Measurements from ENCODE around the gene CDH13.

CDH13 gene

DNA sequence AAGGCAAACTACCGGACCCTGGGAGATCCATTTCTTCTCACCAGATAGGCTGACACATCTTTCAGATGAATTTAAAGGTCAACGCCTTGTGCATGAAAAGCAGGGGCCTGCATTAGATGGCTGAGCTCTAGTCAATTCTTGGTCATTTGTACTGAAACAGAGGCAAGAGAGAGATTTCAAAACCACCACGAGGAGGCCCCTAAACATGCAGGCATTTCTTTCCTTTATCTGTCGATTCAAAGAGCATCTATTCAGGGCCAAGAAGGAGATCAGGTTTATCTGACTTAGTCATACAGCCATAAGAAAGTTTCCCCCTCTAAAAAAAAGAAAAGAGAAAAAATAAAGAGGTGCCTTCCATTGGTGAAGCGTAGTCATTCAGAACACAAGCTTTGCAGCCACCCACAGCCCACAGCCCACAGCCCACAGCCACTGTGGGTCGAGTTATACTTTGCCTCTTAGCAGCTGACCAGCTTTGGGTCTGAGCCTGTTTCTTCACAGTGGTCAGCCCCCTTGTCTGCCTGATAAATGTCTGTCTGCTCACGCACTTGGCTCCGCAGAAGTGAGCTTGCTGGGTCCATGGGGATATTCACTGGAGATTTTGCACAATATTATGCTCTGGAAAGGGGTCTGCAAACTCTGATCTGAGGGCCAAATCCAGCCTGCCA is 207.5 kb downstream of the CDH13 start:
- in situ Hi-C loops (cut with HindIII; ENCODE audit: low sequenced_read_pairs): no loop called here
- H3K4me3 ChIP-seq (ENCODE audit: low read depth, low read length): no peak overlapping the region
- DNase-seq (ENCODE audit: low read depth, low spot score): peak; percentile 25
- TF ChIP-seq, protein P1, sequence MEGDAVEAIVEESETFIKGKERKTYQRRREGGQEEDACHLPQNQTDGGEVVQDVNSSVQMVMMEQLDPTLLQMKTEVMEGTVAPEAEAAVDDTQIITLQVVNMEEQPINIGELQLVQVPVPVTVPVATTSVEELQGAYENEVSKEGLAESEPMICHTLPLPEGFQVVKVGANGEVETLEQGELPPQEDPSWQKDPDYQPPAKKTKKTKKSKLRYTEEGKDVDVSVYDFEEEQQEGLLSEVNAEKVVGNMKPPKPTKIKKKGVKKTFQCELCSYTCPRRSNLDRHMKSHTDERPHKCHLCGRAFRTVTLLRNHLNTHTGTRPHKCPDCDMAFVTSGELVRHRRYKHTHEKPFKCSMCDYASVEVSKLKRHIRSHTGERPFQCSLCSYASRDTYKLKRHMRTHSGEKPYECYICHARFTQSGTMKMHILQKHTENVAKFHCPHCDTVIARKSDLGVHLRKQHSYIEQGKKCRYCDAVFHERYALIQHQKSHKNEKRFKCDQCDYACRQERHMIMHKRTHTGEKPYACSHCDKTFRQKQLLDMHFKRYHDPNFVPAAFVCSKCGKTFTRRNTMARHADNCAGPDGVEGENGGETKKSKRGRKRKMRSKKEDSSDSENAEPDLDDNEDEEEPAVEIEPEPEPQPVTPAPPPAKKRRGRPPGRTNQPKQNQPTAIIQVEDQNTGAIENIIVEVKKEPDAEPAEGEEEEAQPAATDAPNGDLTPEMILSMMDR (IDR thresholded peaks at IDR 0.05; ENCODE audit: low read depth, low read length): no peak

DNA sequence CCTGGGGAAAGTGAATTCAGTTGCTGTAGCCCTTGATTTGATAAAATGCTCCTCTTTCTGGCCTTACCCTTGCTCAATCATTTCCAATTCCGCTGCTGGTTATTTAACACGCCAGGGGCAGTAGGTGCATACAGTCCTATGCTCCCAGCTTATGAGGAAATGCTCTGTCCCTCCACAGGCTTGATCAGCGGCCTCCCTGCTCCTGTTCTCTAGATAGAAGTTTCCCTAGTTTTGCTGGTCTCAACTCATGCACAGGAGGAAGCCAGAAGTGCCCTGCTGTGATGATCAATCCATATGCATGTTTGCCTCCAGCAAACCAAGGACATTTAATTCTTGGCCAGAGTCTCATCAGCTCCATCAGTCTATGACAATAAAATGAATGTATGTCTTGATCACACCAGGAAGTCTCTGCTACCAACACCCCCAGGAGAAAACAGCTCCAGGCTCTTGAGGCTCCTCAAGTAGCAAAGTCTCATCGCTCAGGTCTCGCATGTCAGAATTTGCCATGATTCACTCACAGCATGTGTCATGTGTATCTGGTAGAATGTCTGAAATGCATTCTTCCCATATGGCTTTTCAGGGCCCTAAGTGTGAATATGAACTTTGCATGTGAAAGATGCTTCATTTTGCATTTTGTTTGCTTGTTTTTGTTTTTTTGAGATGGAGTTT is 208.9 kb downstream of the CDH13 start:
- TF ChIP-seq, protein P1 (IDR thresholded peaks at IDR 0.05; ENCODE audit: low read depth, low read length): no peak

DNA sequence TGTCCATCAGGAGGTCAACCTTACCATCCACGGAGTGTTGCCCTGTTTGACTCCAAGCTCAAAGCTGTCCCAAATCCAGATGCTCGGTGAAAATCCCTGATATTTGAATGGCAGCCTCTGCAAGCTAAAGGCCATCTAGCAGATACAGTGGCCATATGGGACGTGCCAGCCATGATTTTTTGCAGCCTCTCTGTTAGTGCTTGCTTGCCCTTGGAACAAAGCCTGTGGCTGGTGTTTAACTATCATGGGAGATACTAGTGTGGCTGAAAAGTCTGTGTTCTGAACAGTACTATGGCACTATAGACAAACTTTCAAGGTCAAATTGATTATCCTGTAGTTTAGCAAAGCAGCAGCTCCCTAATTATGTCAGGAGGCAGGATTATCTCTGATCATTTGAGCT is 214.3 kb downstream of the CDH13 start:
- TF ChIP-seq, protein P1 (IDR thresholded peaks at IDR 0.05; ENCODE audit: low read depth, low read length): no peak
- in situ Hi-C loops (cut with HindIII; ENCODE audit: low sequenced_read_pairs): no loop called here

More for the DNA sequence above, 208.9 kb downstream of the CDH13 start:
- in situ Hi-C loops (cut with HindIII; ENCODE audit: low sequenced_read_pairs): no loop called here
- H3K4me3 ChIP-seq (ENCODE audit: low read depth, low read length): no peak overlapping the region
- peak; percentile 34 for DNase-seq (ENCODE audit: low read depth, low spot score)

DNA sequence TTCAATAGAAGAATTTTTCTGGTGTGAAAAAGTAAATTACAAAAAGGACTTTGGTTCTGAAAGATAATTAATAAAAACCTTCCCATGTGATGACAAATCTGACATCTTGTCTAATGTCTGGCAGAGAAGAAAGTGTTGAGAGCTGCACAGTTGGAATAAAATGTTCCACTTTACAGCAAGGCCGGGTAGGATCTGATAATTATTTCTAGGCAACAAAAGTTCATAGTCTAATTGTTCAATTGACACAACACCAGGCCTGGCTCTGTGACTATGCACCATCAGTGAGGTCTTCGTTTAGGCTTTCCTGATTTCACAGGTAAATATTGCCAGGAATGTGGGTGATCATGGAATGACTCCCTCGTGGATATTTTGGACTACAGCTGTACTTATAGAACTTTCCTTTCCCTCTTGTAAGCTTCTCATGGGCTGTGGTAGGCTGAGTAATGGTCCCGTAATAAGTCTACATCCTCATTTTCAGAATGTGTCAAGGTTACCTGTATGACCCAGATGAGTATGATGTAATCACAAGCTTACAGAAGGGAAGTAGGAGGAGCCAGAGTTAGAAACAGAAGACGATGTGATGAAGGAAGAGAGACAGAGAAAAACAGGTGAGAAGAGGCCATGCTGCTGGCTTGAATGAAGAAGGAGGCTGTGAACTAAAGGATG is 217.0 kb downstream of the CDH13 start:
- in situ Hi-C loops (cut with HindIII; ENCODE audit: low sequenced_read_pairs): no loop called here
- TF ChIP-seq, protein P1 (IDR thresholded peaks at IDR 0.05; ENCODE audit: low read depth, low read length): no peak
- no peak overlapping the region for H3K4me3 ChIP-seq (ENCODE audit: low read depth, low read length)
- DNase-seq (ENCODE audit: low read depth, low spot score): no peak

More for the DNA sequence above, 214.3 kb downstream of the CDH13 start:
- H3K4me3 ChIP-seq (ENCODE audit: low read depth, low read length): no peak overlapping the region
- DNase-seq (ENCODE audit: low read depth, low spot score): no peak

DNA sequence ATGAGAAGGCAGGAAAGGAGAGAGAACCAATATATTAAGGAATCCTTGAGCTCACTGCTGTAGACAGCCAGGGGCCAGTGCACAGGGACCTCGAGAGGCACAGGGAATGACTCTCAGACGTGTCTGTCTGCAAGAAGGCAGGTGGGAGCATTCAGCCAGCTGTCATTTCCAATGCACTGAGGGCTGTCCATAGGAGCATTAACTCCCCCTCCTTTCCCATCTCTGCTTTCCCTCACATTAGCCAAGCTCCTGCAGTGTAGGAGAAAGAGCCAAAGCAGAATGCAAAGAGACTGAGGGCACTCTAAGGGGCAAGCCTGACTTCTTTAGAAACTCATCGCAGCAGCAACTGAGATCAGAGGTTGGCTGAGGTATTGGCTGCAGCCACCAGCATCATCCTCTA is 218.3 kb downstream of the CDH13 start:
- no peak for DNase-seq (ENCODE audit: low read depth, low spot score)
- in situ Hi-C loops (cut with HindIII; ENCODE audit: low sequenced_read_pairs): no loop called here
- TF ChIP-seq, protein P1 (IDR thresholded peaks at IDR 0.05; ENCODE audit: low read depth, low read length): no peak

DNA sequence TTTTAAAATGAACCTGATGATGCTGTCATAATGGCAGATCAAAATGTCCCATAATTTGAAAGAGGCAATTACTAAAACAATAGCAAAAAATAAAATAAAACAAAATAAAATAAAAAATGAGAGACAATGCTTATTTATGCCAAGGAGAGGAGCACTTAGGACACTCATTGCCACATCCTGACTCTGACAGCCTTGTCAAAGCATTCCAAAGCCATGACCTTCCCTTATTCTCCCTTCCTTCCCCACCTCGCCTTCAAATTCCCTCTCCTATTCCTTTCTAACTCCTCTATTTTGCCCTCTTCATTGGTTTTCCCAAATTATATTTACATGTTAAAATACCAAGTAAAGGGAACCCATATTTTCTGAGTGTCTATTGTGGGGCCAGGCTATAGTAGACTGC is 220.0 kb downstream of the CDH13 start:
- TF ChIP-seq, protein P1 (IDR thresholded peaks at IDR 0.05; ENCODE audit: low read depth, low read length): no peak
- DNase-seq (ENCODE audit: low read depth, low spot score): no peak
- in situ Hi-C loops (cut with HindIII; ENCODE audit: low sequenced_read_pairs): no loop called here
- H3K4me3 ChIP-seq (ENCODE audit: low read depth, low read length): no peak overlapping the region

More for the DNA sequence above, 218.3 kb downstream of the CDH13 start:
- H3K4me3 ChIP-seq (ENCODE audit: low read depth, low read length): no peak overlapping the region

Measured in astrocyte of the spinal cord (primary cell).